ENCODE data around the gene DNAH9.

DNAH9 gene

GRCh38 chr17:11885051-11885450 lies 286.8 kb downstream of the DNAH9 start:
- no peak overlapping the region for H3K4me3 Mint-ChIP-seq
- peaks cover 0 to 2% of the 10 kb centered on the region in 2 donors for H3K4me1 Mint-ChIP-seq
- DNase-seq (no peak), ATAC-seq (replicated peaks) (no peak)
- H3K27me3 Mint-ChIP-seq = peaks cover 0 to 4% of the 10 kb centered on the region in 2 donors
- peaks cover 0 to 2% of the 10 kb centered on the region in 2 donors for H3K9me3 Mint-ChIP-seq
- H3K36me3 Mint-ChIP-seq = no peaks in the 10 kb centered on the region
- no peak overlapping the region for H3K27ac Mint-ChIP-seq

GRCh38 chr17:11889266-11889665 lies 291.0 kb downstream of the DNAH9 start:
- H3K4me3 Mint-ChIP-seq = no peak overlapping the region
- DNase-seq = no peak
- no peaks in the 10 kb centered on the region for H3K36me3 Mint-ChIP-seq

GRCh38 chr17:11893862-11894261 lies 295.6 kb downstream of the DNAH9 start:
- Mint-ChIP-seq H3K27me3 (peaks cover 0 to 4% of the 10 kb centered on the region in 2 donors), H3K27ac (no peak overlapping the region), H3K4me1 (no peaks in the 10 kb centered on the region), H3K9me3 (peaks cover 4 to 5% of the 10 kb centered on the region in 2 donors), H3K36me3 (no peaks in the 10 kb centered on the region), H3K4me3 (no peak overlapping the region)
- no peak for DNase-seq
- no peak for ATAC-seq (replicated peaks)

More at GRCh38 chr17:11889266-11889665, 291.0 kb downstream of the DNAH9 start:
- H3K27me3 Mint-ChIP-seq = peaks cover 0 to 4% of the 10 kb centered on the region in 2 donors
- H3K27ac Mint-ChIP-seq = no peak overlapping the region
- peaks cover 4 to 7% of the 10 kb centered on the region in 2 donors for H3K9me3 Mint-ChIP-seq
- peaks cover 0 to 2% of the 10 kb centered on the region in 2 donors for H3K4me1 Mint-ChIP-seq
- ATAC-seq (replicated peaks) = no peak

- no peak for ATAC-seq (replicated peaks)
- Mint-ChIP-seq H3K36me3 (no peaks in the 10 kb centered on the region), H3K27ac (no peak overlapping the region)
Observed at GRCh38 chr17:11896199-11896598, 297.9 kb downstream of the DNAH9 start.

DNA sequence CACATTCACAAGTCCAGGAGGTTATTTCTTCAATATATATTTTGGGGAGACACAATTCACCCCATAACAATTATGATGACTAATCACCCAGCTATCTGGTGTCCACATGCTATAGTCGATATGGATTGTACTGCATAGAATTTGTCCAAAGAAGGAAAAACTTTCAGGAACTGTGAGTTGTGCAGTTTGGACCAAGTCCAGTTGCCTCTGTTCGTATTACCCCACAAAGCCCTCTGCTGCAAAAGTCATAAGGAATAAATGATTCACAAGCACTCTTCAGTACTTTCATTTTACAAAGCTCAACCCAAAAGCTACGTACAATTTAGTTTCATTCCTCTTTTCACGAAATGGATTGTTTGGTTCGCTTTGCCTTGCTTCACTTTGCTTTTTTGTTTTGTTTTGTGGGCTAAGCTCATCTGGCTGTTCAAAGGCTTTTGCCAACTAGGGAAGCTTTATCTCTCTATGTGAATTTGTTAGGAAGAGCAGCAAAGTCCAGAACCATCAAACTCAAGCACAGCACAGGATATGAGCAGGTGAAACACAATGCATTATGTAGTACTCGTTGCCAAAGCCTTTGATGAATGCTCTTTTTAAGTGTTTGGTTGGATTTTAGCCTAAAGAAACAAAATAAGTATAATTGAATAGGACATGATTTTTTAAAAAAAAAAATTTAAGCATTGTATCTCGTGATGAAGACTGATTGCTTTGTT lies 300.4 kb downstream of the DNAH9 start:
- DNase-seq (no peak), ATAC-seq (replicated peaks) (no peak)
- no peaks in the 10 kb centered on the region for H3K4me1 Mint-ChIP-seq
- no peaks in the 10 kb centered on the region for H3K9me3 Mint-ChIP-seq
- H3K27ac Mint-ChIP-seq = no peak overlapping the region
- H3K4me3 Mint-ChIP-seq = no peak overlapping the region
- H3K27me3 Mint-ChIP-seq = peaks cover 0 to 12% of the 10 kb centered on the region in 2 donors
- no peaks in the 10 kb centered on the region for H3K36me3 Mint-ChIP-seq

More at GRCh38 chr17:11896199-11896598, 297.9 kb downstream of the DNAH9 start:
- Mint-ChIP-seq H3K4me3 (no peak overlapping the region), H3K27me3 (peaks cover 4 to 12% of the 10 kb centered on the region in 2 donors), H3K9me3 (peaks cover 4 to 5% of the 10 kb centered on the region in 2 donors), H3K4me1 (no peaks in the 10 kb centered on the region)
- no peak for DNase-seq

DNA sequence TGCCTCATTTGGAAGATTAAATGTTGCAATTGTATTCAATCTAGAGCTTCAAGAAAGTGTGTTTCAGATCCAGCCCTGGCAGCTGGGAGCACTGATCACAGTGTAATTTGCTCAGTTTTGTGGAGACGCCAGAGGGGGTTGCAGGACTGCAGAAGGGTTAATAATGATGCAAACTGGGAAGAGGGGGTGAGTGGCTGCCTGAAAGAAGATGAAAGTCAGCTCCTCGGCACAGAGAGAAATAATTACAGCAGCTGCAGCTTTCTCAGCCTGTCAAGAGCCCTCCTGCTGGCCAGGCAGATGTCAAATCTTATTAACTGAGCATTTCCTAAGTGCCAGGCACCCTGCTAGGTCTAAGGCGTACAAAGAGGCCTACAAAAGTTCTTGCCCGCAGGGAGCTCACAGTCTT lies 301.3 kb downstream of the DNAH9 start:
- Mint-ChIP-seq H3K4me1 (no peaks in the 10 kb centered on the region), H3K36me3 (no peaks in the 10 kb centered on the region), H3K27me3 (peaks cover 0 to 12% of the 10 kb centered on the region in 2 donors), H3K27ac (no peak overlapping the region), H3K9me3 (no peaks in the 10 kb centered on the region), H3K4me3 (no peak overlapping the region)
- DNase-seq (no peak), ATAC-seq (replicated peaks) (no peak)

DNA sequence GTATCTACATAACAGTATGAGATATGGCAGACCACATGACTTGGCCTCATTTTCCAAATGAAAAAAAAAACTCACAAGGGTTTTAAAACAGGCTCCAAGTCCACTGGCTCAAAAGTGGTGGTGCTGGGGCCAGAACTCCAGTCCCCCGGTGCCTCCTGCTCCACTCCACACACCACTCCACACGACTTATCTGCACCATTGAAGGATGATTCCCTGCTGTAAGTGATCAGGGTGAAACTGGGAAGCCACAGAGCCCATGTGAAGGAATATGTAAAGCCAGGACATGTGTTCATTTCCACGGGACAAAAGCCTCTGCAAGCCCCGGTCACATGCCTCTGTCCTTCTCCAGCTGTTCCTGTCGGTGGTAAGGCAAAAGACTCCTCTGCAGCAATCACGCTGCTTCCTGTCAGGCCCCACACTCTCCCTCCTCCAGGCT lies 301.8 kb downstream of the DNAH9 start:
- no peaks in the 10 kb centered on the region for H3K9me3 Mint-ChIP-seq
- no peaks in the 10 kb centered on the region for H3K36me3 Mint-ChIP-seq
- ATAC-seq (replicated peaks) = no peak
- H3K27ac Mint-ChIP-seq = no peak overlapping the region
- H3K27me3 Mint-ChIP-seq = peaks cover 0 to 12% of the 10 kb centered on the region in 2 donors
- H3K4me1 Mint-ChIP-seq = no peaks in the 10 kb centered on the region
- no peak for DNase-seq
- H3K4me3 Mint-ChIP-seq = no peak overlapping the region

- Mint-ChIP-seq H3K9me3 (no peaks in the 10 kb centered on the region), H3K4me3 (no peak overlapping the region), H3K27ac (no peak overlapping the region), H3K36me3 (no peaks in the 10 kb centered on the region), H3K4me1 (no peaks in the 10 kb centered on the region), H3K27me3 (peaks cover 0 to 12% of the 10 kb centered on the region in 2 donors)
- DNase-seq (no peak), ATAC-seq (replicated peaks) (no peak)
Observed at GRCh38 chr17:11900655-11901054, 302.4 kb downstream of the DNAH9 start.

GRCh38 chr17:11901931-11902330 lies 303.7 kb downstream of the DNAH9 start:
- Mint-ChIP-seq H3K4me3 (no peak overlapping the region), H3K4me1 (no peaks in the 10 kb centered on the region), H3K9me3 (no peaks in the 10 kb centered on the region), H3K27ac (no peak overlapping the region), H3K36me3 (no peaks in the 10 kb centered on the region), H3K27me3 (peaks cover 0 to 12% of the 10 kb centered on the region in 2 donors)
- ATAC-seq (replicated peaks) = no peak
- DNase-seq = no peak

DNA sequence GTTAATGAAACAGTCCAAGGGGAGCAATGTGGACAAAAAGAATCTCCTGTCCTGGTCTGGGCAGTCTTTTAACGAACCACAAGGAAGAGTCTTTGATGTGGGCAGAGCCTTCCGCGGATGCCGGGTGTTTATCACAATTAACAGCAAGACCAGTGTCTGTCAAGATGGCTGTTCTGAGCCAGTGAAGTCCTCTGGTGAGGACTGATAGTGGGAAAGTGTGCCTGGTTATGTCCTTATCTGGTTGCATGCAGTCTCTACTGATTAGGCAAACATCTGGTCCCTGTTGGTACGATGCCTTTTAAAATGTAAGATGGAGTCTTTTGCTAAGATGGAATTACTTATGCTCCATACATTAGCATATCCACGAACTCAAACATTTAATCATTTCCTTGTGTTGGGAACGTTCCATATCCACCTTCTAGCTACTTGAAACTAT lies 310.5 kb downstream of the DNAH9 start:
- DNase-seq (no peak), ATAC-seq (replicated peaks) (no peak)
- no peak overlapping the region for H3K4me3 Mint-ChIP-seq
- H3K4me1 Mint-ChIP-seq = no peaks in the 10 kb centered on the region
- peaks cover 0 to 4% of the 10 kb centered on the region in 2 donors for H3K27me3 Mint-ChIP-seq
- H3K27ac Mint-ChIP-seq = no peak overlapping the region
- H3K36me3 Mint-ChIP-seq = peaks cover 3 to 5% of the 10 kb centered on the region in 2 donors
- H3K9me3 Mint-ChIP-seq = peaks cover 10 to 14% of the 10 kb centered on the region in 2 donors

DNA sequence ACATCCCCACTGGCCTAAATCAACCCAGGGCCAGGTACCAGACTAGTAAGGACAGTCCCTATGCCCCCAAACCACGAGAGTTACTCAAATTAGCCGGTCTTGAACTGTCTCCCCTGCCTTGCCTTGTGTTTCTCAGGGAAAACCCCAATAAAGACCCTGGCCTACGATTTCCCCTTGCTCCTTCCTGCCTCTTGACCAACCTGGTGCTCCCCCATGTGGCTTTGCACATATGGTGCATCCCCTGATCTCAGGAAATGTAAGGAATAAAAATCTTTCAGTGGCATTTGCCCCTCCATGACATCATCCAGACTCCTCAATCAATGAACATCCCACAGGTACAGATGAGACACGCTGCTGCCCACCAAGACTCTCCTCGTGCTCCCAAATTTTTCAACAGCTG lies 311.1 kb downstream of the DNAH9 start:
- Mint-ChIP-seq H3K9me3 (peaks cover 10 to 14% of the 10 kb centered on the region in 2 donors), H3K4me3 (no peak overlapping the region), H3K36me3 (peaks cover 3 to 5% of the 10 kb centered on the region in 2 donors), H3K27ac (no peak overlapping the region), H3K27me3 (peaks cover 0 to 4% of the 10 kb centered on the region in 2 donors), H3K4me1 (no peaks in the 10 kb centered on the region)
- ATAC-seq (replicated peaks) (no peak), DNase-seq (no peak)

- Mint-ChIP-seq H3K4me1 (peaks cover 9 to 12% of the 10 kb centered on the region in 2 donors), H3K27ac (no peak overlapping the region), H3K4me3 (no peak overlapping the region), H3K36me3 (peaks cover 3 to 10% of the 10 kb centered on the region in 2 donors), H3K9me3 (peaks cover 12 to 19% of the 10 kb centered on the region in 2 donors), H3K27me3 (peaks cover 0 to 4% of the 10 kb centered on the region in 2 donors)
- DNase-seq = no peak
- no peak for ATAC-seq (replicated peaks)
Observed at GRCh38 chr17:11916091-11916490, 317.8 kb downstream of the DNAH9 start.

GRCh38 chr17:11917415-11917814 lies 319.1 kb downstream of the DNAH9 start:
- Mint-ChIP-seq H3K27me3 (no peaks in the 10 kb centered on the region), H3K4me1 (peaks cover 9 to 12% of the 10 kb centered on the region in 2 donors), H3K27ac (peak overlapping the region; percentile 2), H3K4me3 (peak overlapping the region in 1 of 2 donors; percentile 2), H3K9me3 (peaks cover 7 to 9% of the 10 kb centered on the region in 2 donors), H3K36me3 (peaks cover 0 to 5% of the 10 kb centered on the region in 2 donors)
- ATAC-seq (replicated peaks) (peak; percentile 55 to 78), DNase-seq (no peak)

GRCh38 chr17:11921296-11921695 lies 323.0 kb downstream of the DNAH9 start:
- Mint-ChIP-seq H3K27me3 (peaks cover 0 to 4% of the 10 kb centered on the region in 2 donors), H3K36me3 (peaks cover 0 to 5% of the 10 kb centered on the region in 2 donors), H3K27ac (no peak overlapping the region), H3K4me1 (peaks cover 9% of the 10 kb centered on the region in 2 donors), H3K9me3 (peaks cover 7 to 9% of the 10 kb centered on the region in 2 donors), H3K4me3 (no peak overlapping the region)
- ATAC-seq (replicated peaks) = no peak
- DNase-seq = no peak

DNA sequence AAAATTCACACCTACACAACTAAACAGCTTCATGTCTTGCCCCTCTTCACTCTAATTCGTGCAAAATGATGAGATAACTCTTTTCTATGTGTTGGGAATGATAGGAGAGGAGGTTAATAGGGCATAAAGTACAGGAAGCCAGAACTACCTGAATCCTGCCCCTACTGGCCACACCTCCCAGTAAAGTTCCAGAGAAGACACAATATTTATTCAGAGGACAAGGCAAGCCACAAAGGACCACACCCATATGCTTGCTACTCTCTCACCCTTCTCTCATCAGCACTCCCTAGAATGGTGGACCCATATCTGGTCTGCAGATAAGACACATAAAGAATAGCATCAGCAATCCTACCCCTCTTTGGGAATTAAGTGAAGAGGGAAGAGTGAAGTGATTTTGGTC lies 324.4 kb downstream of the DNAH9 start:
- ATAC-seq (replicated peaks) (no peak), DNase-seq (no peak)
- peaks cover 4 to 5% of the 10 kb centered on the region in 2 donors for H3K4me1 Mint-ChIP-seq
- H3K27me3 Mint-ChIP-seq = peaks cover 0 to 4% of the 10 kb centered on the region in 2 donors
- no peak overlapping the region for H3K27ac Mint-ChIP-seq
- no peak overlapping the region for H3K4me3 Mint-ChIP-seq
- H3K9me3 Mint-ChIP-seq = peaks cover 4 to 11% of the 10 kb centered on the region in 2 donors
- H3K36me3 Mint-ChIP-seq = peaks cover under 1 to 4% of the 10 kb centered on the region in 2 donors

Measured in stimulated activated naive B cell treated with anti-CD40 and anti-IgM and Interleukin-4, amounts not matched to agents 10 μg/mL and 1 μg/mL and 100 μg/mL, for 72 hours (primary cell).